ENCODE data around the gene TRAM2.

The TRAM2 gene

GRCh38 chr6:52564856-52565255 lies 12.0 kb downstream of the TRAM2 start:
- DNase-seq, result no peak

GRCh38 chr6:52562911-52563310 lies 13.9 kb downstream of the TRAM2 start:
- DNase-seq, result no peak

- no peak for DNase-seq
These were observed 16.4 kb downstream of the TRAM2 start for GRCh38 chr6:52560462-52560861.

GRCh38 chr6:52558266-52559000 lies 18.4 kb downstream of the TRAM2 start:
- DNase-seq, result no peak

GRCh38 chr6:52557389-52558265 lies 19.2 kb downstream of the TRAM2 start:
- no peak for DNase-seq

GRCh38 chr6:52555518-52556233 lies 21.2 kb downstream of the TRAM2 start:
- no peak for DNase-seq

- DNase-seq, result no peak
These were observed 22.1 kb downstream of the TRAM2 start for GRCh38 chr6:52554684-52555280.

GRCh38 chr6:52553719-52554118 lies 23.1 kb downstream of the TRAM2 start:
- no peak for DNase-seq

GRCh38 chr6:52553158-52553557 lies 23.7 kb downstream of the TRAM2 start:
- DNase-seq, result no peak

- DNase-seq, result no peak
These were observed 24.6 kb downstream of the TRAM2 start for GRCh38 chr6:52552278-52552643.

- DNase-seq, result no peak
These were observed 25.2 kb downstream of the TRAM2 start for GRCh38 chr6:52551483-52552277.

GRCh38 chr6:52550870-52551269 lies 26.0 kb downstream of the TRAM2 start:
- no peak for DNase-seq

GRCh38 chr6:52550014-52550575 lies 26.8 kb downstream of the TRAM2 start:
- DNase-seq, result no peak

GRCh38 chr6:52549428-52549827 lies 27.4 kb downstream of the TRAM2 start:
- no peak for DNase-seq

GRCh38 chr6:52548999-52549398 lies 27.9 kb downstream of the TRAM2 start:
- no peak for DNase-seq

GRCh38 chr6:52548353-52548713 lies 28.5 kb downstream of the TRAM2 start:
- no peak for DNase-seq

GRCh38 chr6:52547647-52548352 lies 29.1 kb downstream of the TRAM2 start:
- DNase-seq, result no peak

- no peak for DNase-seq
These were observed 30.2 kb downstream of the TRAM2 start for GRCh38 chr6:52546678-52547077.

- no peak for DNase-seq
These were observed 30.7 kb downstream of the TRAM2 start for GRCh38 chr6:52546192-52546591.

- no peak for DNase-seq
These were observed 31.3 kb downstream of the TRAM2 start for GRCh38 chr6:52545406-52546119.

Measured in activated naive CD4-positive, alpha-beta T cell treated with Interleukin-2 at 50 U/mL for 16 hours (primary cell).